CD14-positive monocyte (primary cell): Measurements from ENCODE around the gene MSI2. TPM values are rescaled to one million over a fixed set of nuclear protein-coding genes. Genes with fewer than 3 reads are reported as not detected.

Experiments
- DNase-seq, 3 donors: peaks; one replicate each; pipeline ENCODE4 v3.0.0-alpha.2; 2011 to 2022
- H2AFZ ChIP-seq: 2 replicates; pipeline ENCODE4 v1.6.0; 2012; ENCODE audit warnings: mild to moderate bottlenecking, low read depth, low read length, inconsistent platforms; ENCODE audit not compliant: insufficient read depth, poor library complexity, severe bottlenecking
- H3K27ac ChIP-seq, 2 donors: 1 replicate in 1 of 2; 2 replicates in 1 of 2; pipeline ENCODE4 v1.5.1; 2012 to 2013; ENCODE audit warnings: low read length in 2 of 2, control low read depth in 1 of 2, inconsistent platforms in 1 of 2, low read depth in 1 of 2, mild to moderate bottlenecking in 1 of 2
- H3K27me3 ChIP-seq, 2 donors: one replicate each; pipeline versions ENCODE4 v1.6.0 to v1.6.1; 2011 to 2013; ENCODE audit warnings: low read length in 2 of 2; ENCODE audit not compliant: control insufficient read depth in 2 of 2, insufficient read depth in 2 of 2
- H3K36me3 ChIP-seq, 2 donors: replicated peaks in 1 of 2; 1 replicate in 1 of 2; 2 replicates in 1 of 2; pipeline versions ENCODE4 v1.5.1 to v1.6.1; 2012 to 2013; ENCODE audit warnings: low read length in 2 of 2, control low read depth in 1 of 2, inconsistent platforms in 1 of 2, mild to moderate bottlenecking in 1 of 2; ENCODE audit not compliant: insufficient read depth in 2 of 2, control insufficient read depth in 1 of 2
- H3K4me1 ChIP-seq, 2 donors: 1 replicate in 1 of 2; 2 replicates in 1 of 2; pipeline versions ENCODE4 v1.5.1 to v1.6.1; 2012 to 2013; ENCODE audit warnings: low read length in 2 of 2, control low read depth in 1 of 2, inconsistent platforms in 1 of 2, mild to moderate bottlenecking in 1 of 2, moderate library complexity in 1 of 2; ENCODE audit not compliant: insufficient read depth in 2 of 2, control insufficient read depth in 1 of 2
- H3K4me2 ChIP-seq: replicated peaks from 2 replicates; pipeline ENCODE3; 2012; ENCODE audit warnings: low read length, moderate library complexity, mild to moderate bottlenecking; ENCODE audit not compliant: poor library complexity, severe bottlenecking; ENCODE audit errors: extremely low read depth
- H3K4me3 ChIP-seq, 3 experiments: fragments of 200-600 bp in 1 of 3; sonication (generic) in 1 of 3; replicated peaks in 1 of 3; 1 replicate in 2 of 3; 2 replicates in 1 of 3; pipeline ENCODE4 v1.5.1; 2011 to 2013; ENCODE audit warnings: low read length in 3 of 3, mild to moderate bottlenecking in 3 of 3, control low read depth in 2 of 3, low read depth in 2 of 3, inconsistent platforms in 1 of 3, moderate library complexity in 1 of 3
- H3K79me2 ChIP-seq: 2 replicates; pipeline ENCODE4 v1.6.0; 2012; ENCODE audit warnings: mild to moderate bottlenecking, control low read depth, inconsistent platforms, low read length, moderate library complexity; ENCODE audit not compliant: insufficient read depth
- H3K9ac ChIP-seq: 2 replicates; pipeline ENCODE4 v1.6.0; 2017; ENCODE audit warnings: low read length, mild to moderate bottlenecking; ENCODE audit not compliant: insufficient read depth, poor library complexity, severe bottlenecking
- H3K9me3 ChIP-seq, 2 donors: replicated peaks in 1 of 2; 1 replicate in 1 of 2; 2 replicates in 1 of 2; pipeline versions ENCODE4 v1.5.1 to v1.6.1; 2012 to 2013; ENCODE audit warnings: low read length in 2 of 2, control low read depth in 1 of 2; ENCODE audit not compliant: control insufficient read depth in 1 of 2, insufficient read depth in 1 of 2
- H4K20me1 ChIP-seq: 2 replicates; pipeline ENCODE4 v1.6.0; 2012; ENCODE audit warnings: mild to moderate bottlenecking, low read length, control low read depth, moderate library complexity; ENCODE audit not compliant: insufficient read depth
- H3K27ac Mint-ChIP-seq, 7 donors: one replicate each; pipeline ENCODE4 v1.8.0; 2020; ENCODE audit warnings: mild to moderate bottlenecking in 7 of 7, mixed read lengths in 7 of 7, moderate library complexity in 6 of 7, inconsistent platforms in 2 of 7
- H3K27me3 Mint-ChIP-seq, 3 donors: one replicate each; pipeline ENCODE4 v1.8.0; 2021 to 2022; ENCODE audit warnings: low read depth in 3 of 3, mild to moderate bottlenecking in 3 of 3, mixed read lengths in 3 of 3, moderate library complexity in 3 of 3, inconsistent platforms in 1 of 3
- H3K36me3 Mint-ChIP-seq, 2 donors: one replicate each; pipeline ENCODE4 v1.8.0; 2020; ENCODE audit warnings: mixed read lengths in 2 of 2, inconsistent platforms in 1 of 2, mild to moderate bottlenecking in 1 of 2
- H3K4me1 Mint-ChIP-seq: one replicate; pipeline ENCODE4 v1.8.0; 2020; ENCODE audit warnings: mild to moderate bottlenecking, mixed read lengths
- H3K4me3 Mint-ChIP-seq, 2 donors: one replicate each; pipeline ENCODE4 v1.8.0; 2020; ENCODE audit warnings: mild to moderate bottlenecking in 2 of 2, mixed read lengths in 2 of 2, moderate library complexity in 1 of 2
- H3K9me3 Mint-ChIP-seq, 7 donors: one replicate each; pipeline ENCODE4 v1.8.0; 2020 to 2022; ENCODE audit warnings: mixed read lengths in 7 of 7, mild to moderate bottlenecking in 6 of 7, moderate library complexity in 6 of 7, inconsistent platforms in 2 of 7
- CTCF ChIP-seq: fragments of 200-600 bp; IDR thresholded peaks from one replicate; pipeline ENCODE4 v1.8.0; 2022; ENCODE audit warnings: antibody characterized with exemption, mild to moderate bottlenecking
- WGBS: methylation state at CpG from one replicate; pipeline ENCODE4 v1.1.5; 2013; ENCODE audit warnings: missing lambda C conversion rate; ENCODE audit not compliant: insufficient coverage; 5-methylcytosine and 5-hydroxymethylcytosine counted together
- intact Hi-C, 2 donors: fragments of 100-400 bp; cut with micrococcal nuclease; formaldehyde crosslinking; loops; one replicate each; pipeline versions ENCODE4 v1.15.0 to v1.15.1; 2023
- polyA plus RNA-seq, 3 donors: library from polyadenylated mRNA; depleted of rRNA in 1 of 3; unstranded in 2 of 3; stranded (reverse) in 1 of 3; fragments of 300-500 nt in 2 of 3; fragments of >200 nt in 1 of 3; fragmentation: Illumina TruSeq in 2 of 3; gene quantifications; 1 replicate in 2 of 3; 2 replicates in 1 of 3; pipeline ENCODE4 v1.2.3, GENCODE V29; 2012 to 2021

The MSI2 gene
- polyA plus RNA-seq, 3 donors = 0.20 to 6.6 (median 0.37) TPM

- no peaks in the 10 kb centered on the region for H3K27me3 ChIP-seq
- H3K27me3 Mint-ChIP-seq = peaks cover 0 to 3% (median 1%) of the 10 kb centered on the region in 3 donors
- no peak overlapping the region for H3K27ac Mint-ChIP-seq
- no peak overlapping the region for H3K27ac ChIP-seq
- no peaks in the 10 kb centered on the region for H3K9me3 ChIP-seq
- 81% methylated on average over 7 of the region's 8 CpGs for WGBS
- no peaks in the 10 kb centered on the region for H3K79me2 ChIP-seq
- H3K4me1 Mint-ChIP-seq = peaks cover 6% of the 10 kb centered on the region
- H3K4me2 ChIP-seq = no peak overlapping the region
- H3K36me3 ChIP-seq = no peaks in the 10 kb centered on the region
- no peak for TF ChIP-seq CTCF
- H4K20me1 ChIP-seq = no peaks in the 10 kb centered on the region
- H3K9ac ChIP-seq = no peak overlapping the region
- DNase-seq = no peak
- peaks cover 0 to 4% (median 0%) of the 10 kb centered on the region in 7 donors for H3K9me3 Mint-ChIP-seq
- no peak overlapping the region for H3K4me3 Mint-ChIP-seq
- intact Hi-C loops = no loop called here
- no peaks in the 10 kb centered on the region for H3K36me3 Mint-ChIP-seq
- no peak overlapping the region for H2AFZ ChIP-seq
- no peak overlapping the region for H3K4me3 ChIP-seq
- no peaks in the 10 kb centered on the region for H3K4me1 ChIP-seq
These were observed 215.6 kb downstream of the MSI2 start for GRCh38 chr17:57471868-57472368.

- no peak overlapping the region for H3K4me3 ChIP-seq
- H3K9me3 ChIP-seq = no peaks in the 10 kb centered on the region
- H3K27ac ChIP-seq = no peak overlapping the region
- H3K27me3 ChIP-seq = no peaks in the 10 kb centered on the region
- intact Hi-C loops = no loop called here
- DNase-seq = no peak
- H3K27ac Mint-ChIP-seq = no peak overlapping the region
- H3K79me2 ChIP-seq = no peaks in the 10 kb centered on the region
- H2AFZ ChIP-seq = no peak overlapping the region
- WGBS = no CpG with 5 or more reads among the region's 6 CpGs
- no peaks in the 10 kb centered on the region for H4K20me1 ChIP-seq
- peaks cover 0 to 1% (median 1%) of the 10 kb centered on the region in 3 donors for H3K27me3 Mint-ChIP-seq
- no peaks in the 10 kb centered on the region for H3K4me1 ChIP-seq
- no peaks in the 10 kb centered on the region for H3K36me3 Mint-ChIP-seq
- TF ChIP-seq CTCF = no peak
- peaks cover 0 to 2% (median 0%) of the 10 kb centered on the region in 7 donors for H3K9me3 Mint-ChIP-seq
- H3K4me2 ChIP-seq = no peak overlapping the region
- H3K36me3 ChIP-seq = no peaks in the 10 kb centered on the region
- H3K4me3 Mint-ChIP-seq = no peak overlapping the region
- peaks cover 7% of the 10 kb centered on the region for H3K4me1 Mint-ChIP-seq
- H3K9ac ChIP-seq = no peak overlapping the region
These were observed 219.5 kb downstream of the MSI2 start for GRCh38 chr17:57475796-57476195.
